Measurements from ENCODE around the gene PCDHB3. TPM values are rescaled to one million over a fixed set of nuclear protein-coding genes. Genes with fewer than 3 reads are reported as not detected.

PCDHB3 gene
- total RNA-seq = 1 to 10 TPM in 1 of 4 donors, under 1 TPM in 3; 0.65 to 1.8 (median 0.81) TPM
- under 1 TPM; 0.18 to 0.82 (median 0.31) TPM for polyA plus RNA-seq
- long read RNA-seq, donor 1 = 0 reads
- long read RNA-seq, donor 2, partial matches to known transcripts = 0 of 1 reads
- long read RNA-seq, donor 2, other reads (novel, unspliced or antisense) = 0 of 1 reads

DNA sequence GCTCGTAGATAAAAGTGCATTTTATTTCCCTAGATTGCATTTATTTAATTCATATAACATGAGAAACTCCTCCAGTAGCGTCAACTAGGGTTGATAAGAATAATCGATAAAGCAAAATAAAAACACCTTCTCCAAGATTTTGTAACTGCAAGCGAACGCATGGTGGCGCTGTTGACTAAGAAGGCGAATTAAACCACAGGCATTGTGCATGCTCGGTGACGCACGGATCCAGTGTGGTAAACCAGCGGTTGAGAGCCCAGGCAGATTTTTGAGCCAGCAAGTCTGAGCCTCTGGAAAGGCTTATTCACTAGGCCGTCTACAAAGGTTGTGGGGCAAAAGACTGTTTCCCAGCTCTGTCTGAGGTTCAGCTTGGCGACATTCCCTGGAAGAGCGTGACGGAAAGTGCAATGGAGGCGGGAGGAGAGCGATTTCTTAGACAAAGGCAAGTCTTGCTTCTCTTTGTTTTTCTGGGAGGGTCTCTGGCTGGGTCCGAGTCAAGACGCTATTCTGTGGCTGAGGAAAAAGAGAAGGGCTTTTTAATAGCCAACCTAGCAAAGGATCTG lies at the start of gene PCDHB3:
PCDHB3 (plus strand) TSS at position 231 of the 563 bp plus-strand sequence; CDS start at position 408, 177 bp downstream.
- no peaks in the 10 kb centered on the region for H3K36me3 ChIP-seq (ENCODE audit: insufficient read depth in 1 of 2, low read depth in 1 of 2)
- TF ChIP-seq, protein P1, sequence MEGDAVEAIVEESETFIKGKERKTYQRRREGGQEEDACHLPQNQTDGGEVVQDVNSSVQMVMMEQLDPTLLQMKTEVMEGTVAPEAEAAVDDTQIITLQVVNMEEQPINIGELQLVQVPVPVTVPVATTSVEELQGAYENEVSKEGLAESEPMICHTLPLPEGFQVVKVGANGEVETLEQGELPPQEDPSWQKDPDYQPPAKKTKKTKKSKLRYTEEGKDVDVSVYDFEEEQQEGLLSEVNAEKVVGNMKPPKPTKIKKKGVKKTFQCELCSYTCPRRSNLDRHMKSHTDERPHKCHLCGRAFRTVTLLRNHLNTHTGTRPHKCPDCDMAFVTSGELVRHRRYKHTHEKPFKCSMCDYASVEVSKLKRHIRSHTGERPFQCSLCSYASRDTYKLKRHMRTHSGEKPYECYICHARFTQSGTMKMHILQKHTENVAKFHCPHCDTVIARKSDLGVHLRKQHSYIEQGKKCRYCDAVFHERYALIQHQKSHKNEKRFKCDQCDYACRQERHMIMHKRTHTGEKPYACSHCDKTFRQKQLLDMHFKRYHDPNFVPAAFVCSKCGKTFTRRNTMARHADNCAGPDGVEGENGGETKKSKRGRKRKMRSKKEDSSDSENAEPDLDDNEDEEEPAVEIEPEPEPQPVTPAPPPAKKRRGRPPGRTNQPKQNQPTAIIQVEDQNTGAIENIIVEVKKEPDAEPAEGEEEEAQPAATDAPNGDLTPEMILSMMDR (IDR thresholded peaks at IDR 0.05) = peak; percentile 42
- H3K27me3 ChIP-seq (ENCODE audit: insufficient read depth in 3 of 3, low read length in 2 of 3) = peaks cover 0 to 19% (median 2%) of the 10 kb centered on the region in 3 donors
- intact Hi-C loops (cut with DNase I) = no loop called here
- no peaks in the 10 kb centered on the region for H3K9me3 ChIP-seq
- peak; percentile 63 to 80 (median 71) for ATAC-seq
- 11 to 17% (median 16%) methylated on average over 19 of the region's 19 CpGs for WGBS, 3 donors
- H3K4me3 ChIP-seq = peak within 1 kb of the TSS; percentile 55
- peak; percentile 29 to 65 for DNase-seq
- no peaks in the 10 kb centered on the region for H3K4me1 ChIP-seq
- H3K27ac ChIP-seq = no peak within 1 kb of the TSS

DNA sequence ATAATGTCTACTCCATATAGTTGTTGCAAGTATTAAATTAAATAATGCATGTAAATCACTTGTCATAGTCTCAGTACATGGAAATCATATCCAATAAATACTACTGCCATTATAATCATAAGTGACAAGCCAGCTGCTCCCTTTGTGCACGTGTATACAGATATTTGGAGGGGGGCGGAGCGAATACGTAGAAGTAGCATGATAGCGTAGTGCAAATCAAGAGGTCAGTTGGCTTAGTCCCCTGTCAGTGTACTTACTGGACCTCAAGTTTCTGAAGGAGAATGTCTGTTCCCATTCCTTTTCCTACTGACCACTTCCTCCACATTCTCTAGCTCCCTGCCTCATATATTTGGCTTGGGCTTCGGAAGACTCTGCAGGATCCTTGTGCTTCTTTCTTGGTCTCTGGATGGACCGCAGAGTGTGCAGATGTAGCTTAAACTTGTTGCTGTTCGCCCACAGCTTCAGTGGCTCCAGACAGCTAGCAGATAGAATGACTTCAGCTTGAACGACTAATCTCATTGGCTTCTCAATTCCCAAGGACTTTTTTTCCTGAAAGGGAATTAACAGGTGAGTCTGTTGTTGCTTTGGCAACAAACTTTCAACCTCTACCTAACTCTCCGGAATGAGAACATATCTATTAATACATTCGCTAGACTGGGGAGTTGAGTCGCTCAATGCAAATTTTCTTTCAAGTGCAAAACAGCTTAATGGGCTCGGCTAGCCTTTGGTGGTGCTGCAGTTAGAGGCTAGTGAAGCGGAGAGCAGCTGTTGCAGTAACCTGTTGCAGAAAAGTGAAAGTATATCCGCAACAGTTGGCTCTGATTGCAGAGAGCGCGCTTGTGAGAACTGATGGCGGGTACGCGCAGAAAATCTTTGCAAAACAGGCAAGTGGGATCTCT lies 49.4 kb upstream of the PCDHB3 start, which contains the start of gene PCDHB1:
PCDHB1 (plus strand) TSS at position 753 of the 899 bp plus-strand sequence; CDS start at position 850, 97 bp downstream.
- DNase-seq = no peak
- Histone ChIP-seq H3K4me3 (peak within 1 kb of the TSS; percentile 66), H3K27me3 (ENCODE audit: insufficient read depth in 3 of 3, low read length in 2 of 3) (peaks cover 6 to 32% (median 8%) of the 10 kb centered on the region in 3 donors), H3K4me1 (no peaks in the 10 kb centered on the region), H3K27ac (no peak within 1 kb of the TSS), H3K36me3 (ENCODE audit: insufficient read depth in 1 of 2, low read depth in 1 of 2) (no peaks in the 10 kb centered on the region), H3K9me3 (no peaks in the 10 kb centered on the region)
- 11 to 15% (median 12%) methylated on average over 20 of the region's 20 CpGs for WGBS, 3 donors
- intact Hi-C loops (cut with DNase I) = no loop called here
- TF ChIP-seq, protein P1 (IDR thresholded peaks at IDR 0.05) = no peak
- no peak for ATAC-seq

DNA sequence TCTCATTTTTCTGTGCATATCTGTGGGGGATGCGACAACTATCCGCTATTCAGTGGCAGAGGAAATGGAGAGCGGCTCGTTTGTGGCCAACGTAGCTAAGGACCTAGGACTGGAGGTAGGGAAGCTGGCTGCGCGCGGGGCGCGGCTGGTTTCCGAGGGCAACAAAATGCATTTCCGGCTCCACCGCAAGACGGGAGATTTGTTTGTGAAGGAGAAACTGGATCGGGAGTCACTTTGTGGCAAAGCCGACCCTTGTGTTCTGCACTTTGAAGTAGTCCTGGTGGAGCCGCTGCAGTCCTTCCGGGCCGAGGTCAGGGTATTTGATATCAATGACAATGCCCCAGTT lies 48.8 kb upstream of the PCDHB3 start:
- Histone ChIP-seq H3K36me3 (ENCODE audit: insufficient read depth in 1 of 2, low read depth in 1 of 2) (no peaks in the 10 kb centered on the region), H3K27me3 (ENCODE audit: insufficient read depth in 3 of 3, low read length in 2 of 3) (peaks cover 4 to 32% (median 8%) of the 10 kb centered on the region in 3 donors), H3K27ac (no peak overlapping the region), H3K9me3 (no peaks in the 10 kb centered on the region), H3K4me1 (no peaks in the 10 kb centered on the region), H3K4me3 (peak overlapping the region; percentile 66)
- 6 to 8% (median 7%) methylated on average over 19 of the region's 19 CpGs for WGBS, 3 donors
- DNase-seq (no peak), ATAC-seq (no peak)
- TF ChIP-seq, protein P1 (IDR thresholded peaks at IDR 0.05) = no peak
- intact Hi-C loops (cut with DNase I) = no loop called here

DNA sequence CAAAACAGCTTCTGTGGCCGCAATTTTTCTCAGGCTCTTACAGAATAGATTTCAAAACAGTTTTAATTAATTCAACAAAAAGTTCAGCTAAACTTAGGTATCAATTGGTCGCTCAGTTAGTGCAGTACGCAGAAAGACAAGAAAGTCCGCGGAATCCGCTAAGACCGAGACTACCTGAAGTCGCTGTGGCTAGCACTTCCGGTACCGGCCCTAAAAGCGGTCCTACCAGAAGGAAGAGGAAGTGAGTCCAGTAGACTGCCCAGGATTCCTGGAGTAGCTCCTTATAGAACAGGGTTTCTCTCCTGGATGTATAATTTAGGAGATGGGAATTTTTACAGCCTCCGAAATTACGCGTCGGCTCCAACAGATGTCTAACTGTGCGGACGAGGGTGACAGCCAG lies 22.4 kb upstream of the PCDHB3 start:
- DNase-seq (no peak), ATAC-seq (no peak)
- peaks cover 3 to 21% (median 5%) of the 10 kb centered on the region in 3 donors for H3K27me3 ChIP-seq (ENCODE audit: insufficient read depth in 3 of 3, low read length in 2 of 3)
- peaks cover 4% of the 10 kb centered on the region for H3K9me3 ChIP-seq
- WGBS, 3 donors = 41 to 46% (median 44%) methylated on average over 17 of the region's 17 CpGs
- intact Hi-C loops (cut with DNase I) = no loop called here
- TF ChIP-seq, protein P1 (IDR thresholded peaks at IDR 0.05) = no peak
- H3K4me3 ChIP-seq = peak overlapping the region; percentile 34
- H3K4me1 ChIP-seq = no peaks in the 10 kb centered on the region
- H3K36me3 ChIP-seq (ENCODE audit: insufficient read depth in 1 of 2, low read depth in 1 of 2) = no peaks in the 10 kb centered on the region
- no peak overlapping the region for H3K27ac ChIP-seq

Data from psoas muscle (tissue), 8 donors.